GM12864 (cell line): ENCODE data around the gene GPER1.

Experiments used
- DNase-seq: peaks from one replicate; pipeline ENCODE4 v3.0.0-alpha.2; 2011; ENCODE audit warnings: low read depth
- H3K4me3 ChIP-seq: 2 replicates; pipeline ENCODE4 v1.5.1; 2011; ENCODE audit warnings: mild to moderate bottlenecking, low read depth, low read length, control low read depth
- TF ChIP-seq, protein P1 (sequence below): IDR thresholded peaks from 2 replicates; pipeline ENCODE4 v1.5.1; 2011; ENCODE audit warnings: low read depth, mild to moderate bottlenecking, moderate library complexity, low read length, control low read depth, inconsistent platforms; ENCODE audit errors: missing control alignments

The GPER1 gene

DNA sequence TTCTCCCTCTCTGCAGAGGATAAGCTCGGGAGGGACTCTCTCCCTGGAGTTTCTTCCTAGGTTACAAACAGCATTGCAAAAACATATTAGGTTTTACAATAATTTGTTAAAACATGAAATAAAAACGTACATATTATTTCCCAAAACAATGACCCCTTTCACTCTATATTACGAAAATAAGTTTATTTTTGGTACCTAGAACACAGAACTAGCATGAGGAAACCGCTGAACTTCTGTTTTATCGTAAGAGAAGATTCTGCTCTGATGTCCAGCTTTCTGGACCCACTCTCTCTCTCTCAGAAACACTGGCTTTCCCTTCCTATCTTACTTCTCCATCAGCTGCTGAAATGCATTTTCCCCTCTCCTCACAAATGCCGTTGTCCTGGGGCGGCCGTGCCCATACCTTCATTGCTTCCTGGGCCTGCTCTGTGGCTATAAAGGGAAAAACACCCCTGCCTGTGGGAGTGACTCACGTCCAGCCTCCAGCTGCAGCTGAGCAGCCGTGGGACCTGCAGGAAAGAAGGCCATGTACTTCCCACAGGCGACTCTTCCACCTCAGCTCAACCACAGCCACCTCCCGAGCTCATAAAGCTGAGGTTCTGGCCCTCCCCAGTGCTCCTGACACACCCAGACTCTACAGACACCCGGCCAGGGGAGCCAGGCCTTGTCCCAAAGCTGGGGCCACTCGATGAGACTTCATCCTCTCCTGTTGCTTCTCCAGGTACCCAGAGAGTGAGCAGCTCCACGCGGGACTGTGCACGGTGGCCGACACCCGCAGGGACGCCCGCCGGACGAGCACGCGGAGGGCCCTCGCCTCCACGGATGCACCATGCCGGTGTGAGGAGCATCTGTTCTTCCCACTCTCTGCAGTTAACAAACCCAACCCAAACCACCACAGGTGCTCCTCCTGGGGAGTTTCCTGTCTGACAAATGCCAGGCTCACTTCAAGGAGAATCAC, 3.1 kb downstream of the GPER1 start:
- TF ChIP-seq, protein P1, sequence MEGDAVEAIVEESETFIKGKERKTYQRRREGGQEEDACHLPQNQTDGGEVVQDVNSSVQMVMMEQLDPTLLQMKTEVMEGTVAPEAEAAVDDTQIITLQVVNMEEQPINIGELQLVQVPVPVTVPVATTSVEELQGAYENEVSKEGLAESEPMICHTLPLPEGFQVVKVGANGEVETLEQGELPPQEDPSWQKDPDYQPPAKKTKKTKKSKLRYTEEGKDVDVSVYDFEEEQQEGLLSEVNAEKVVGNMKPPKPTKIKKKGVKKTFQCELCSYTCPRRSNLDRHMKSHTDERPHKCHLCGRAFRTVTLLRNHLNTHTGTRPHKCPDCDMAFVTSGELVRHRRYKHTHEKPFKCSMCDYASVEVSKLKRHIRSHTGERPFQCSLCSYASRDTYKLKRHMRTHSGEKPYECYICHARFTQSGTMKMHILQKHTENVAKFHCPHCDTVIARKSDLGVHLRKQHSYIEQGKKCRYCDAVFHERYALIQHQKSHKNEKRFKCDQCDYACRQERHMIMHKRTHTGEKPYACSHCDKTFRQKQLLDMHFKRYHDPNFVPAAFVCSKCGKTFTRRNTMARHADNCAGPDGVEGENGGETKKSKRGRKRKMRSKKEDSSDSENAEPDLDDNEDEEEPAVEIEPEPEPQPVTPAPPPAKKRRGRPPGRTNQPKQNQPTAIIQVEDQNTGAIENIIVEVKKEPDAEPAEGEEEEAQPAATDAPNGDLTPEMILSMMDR: no peak
- H3K4me3 ChIP-seq: no peak overlapping the region
- no peak for DNase-seq

DNA sequence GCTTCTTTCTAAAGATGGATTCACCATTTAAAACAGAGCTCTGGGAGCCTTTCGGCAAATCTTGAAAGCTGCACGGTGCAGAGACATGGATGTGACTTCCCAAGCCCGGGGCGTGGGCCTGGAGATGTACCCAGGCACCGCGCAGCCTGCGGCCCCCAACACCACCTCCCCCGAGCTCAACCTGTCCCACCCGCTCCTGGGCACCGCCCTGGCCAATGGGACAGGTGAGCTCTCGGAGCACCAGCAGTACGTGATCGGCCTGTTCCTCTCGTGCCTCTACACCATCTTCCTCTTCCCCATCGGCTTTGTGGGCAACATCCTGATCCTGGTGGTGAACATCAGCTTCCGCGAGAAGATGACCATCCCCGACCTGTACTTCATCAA, 3.7 kb downstream of the GPER1 start:
- TF ChIP-seq, protein P1: no peak
- H3K4me3 ChIP-seq: no peak overlapping the region
- no peak for DNase-seq

DNA sequence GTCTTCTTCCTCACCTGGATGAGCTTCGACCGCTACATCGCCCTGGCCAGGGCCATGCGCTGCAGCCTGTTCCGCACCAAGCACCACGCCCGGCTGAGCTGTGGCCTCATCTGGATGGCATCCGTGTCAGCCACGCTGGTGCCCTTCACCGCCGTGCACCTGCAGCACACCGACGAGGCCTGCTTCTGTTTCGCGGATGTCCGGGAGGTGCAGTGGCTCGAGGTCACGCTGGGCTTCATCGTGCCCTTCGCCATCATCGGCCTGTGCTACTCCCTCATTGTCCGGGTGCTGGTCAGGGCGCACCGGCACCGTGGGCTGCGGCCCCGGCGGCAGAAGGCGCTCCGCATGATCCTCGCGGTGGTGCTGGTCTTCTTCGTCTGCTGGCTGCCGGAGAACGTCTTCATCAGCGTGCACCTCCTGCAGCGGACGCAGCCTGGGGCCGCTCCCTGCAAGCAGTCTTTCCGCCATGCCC, 4.3 kb downstream of the GPER1 start:
- TF ChIP-seq, protein P1: no peak
- H3K4me3 ChIP-seq: no peak overlapping the region
- no peak for DNase-seq

DNA sequence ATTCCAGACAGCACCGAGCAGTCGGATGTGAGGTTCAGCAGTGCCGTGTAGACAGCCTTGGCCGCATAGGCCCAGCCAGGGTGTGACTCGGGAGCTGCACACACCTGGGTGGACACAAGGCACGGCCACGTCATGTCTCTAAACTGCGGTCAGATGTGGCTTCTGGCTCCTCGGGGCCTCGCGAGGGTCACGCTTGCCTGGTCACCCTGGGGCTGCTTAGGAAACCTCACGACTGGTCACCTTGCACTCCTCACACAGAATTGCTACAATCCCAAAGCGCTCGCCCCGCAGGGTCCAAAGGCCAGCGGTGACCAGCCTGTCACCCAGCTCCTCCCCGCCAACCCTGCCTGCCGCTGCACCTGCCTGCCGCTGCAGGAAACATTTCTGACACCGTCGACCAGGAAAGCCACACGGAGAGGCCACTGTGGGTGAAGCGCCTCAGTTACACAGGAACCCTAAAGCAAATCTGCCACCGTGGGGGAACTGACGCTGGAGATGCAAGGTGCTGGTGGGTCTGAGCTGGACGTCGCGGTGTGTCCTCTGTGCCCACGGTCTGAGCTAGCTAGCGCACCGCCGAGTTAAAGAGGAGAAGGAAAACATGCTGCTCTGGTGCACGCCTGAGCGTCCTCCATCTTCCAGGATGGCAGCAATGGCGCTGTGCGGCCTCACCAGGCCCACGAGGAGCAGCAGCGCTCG, 5.0 kb downstream of the GPER1 start:
- TF ChIP-seq, protein P1: no peak
- no peak overlapping the region for H3K4me3 ChIP-seq
- DNase-seq: no peak

DNA sequence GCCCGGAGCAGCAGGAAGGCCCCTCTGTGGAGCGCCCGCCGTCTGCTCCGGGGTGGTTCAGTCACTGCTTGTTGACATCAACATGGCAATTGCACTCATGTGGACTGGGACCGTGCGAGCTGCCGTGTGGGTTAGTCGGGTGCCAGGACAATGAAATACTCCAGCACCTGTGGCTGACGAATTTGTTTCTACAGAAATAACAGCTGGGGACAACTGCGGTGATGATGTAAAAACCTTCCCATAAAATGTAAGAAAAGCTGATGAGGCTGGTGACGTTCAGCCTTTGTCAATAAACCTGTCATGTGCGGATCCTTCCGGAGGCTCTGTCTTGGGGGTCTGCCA, 5.6 kb downstream of the GPER1 start:
- DNase-seq: no peak
- no peak overlapping the region for H3K4me3 ChIP-seq
- TF ChIP-seq, protein P1: no peak

DNA sequence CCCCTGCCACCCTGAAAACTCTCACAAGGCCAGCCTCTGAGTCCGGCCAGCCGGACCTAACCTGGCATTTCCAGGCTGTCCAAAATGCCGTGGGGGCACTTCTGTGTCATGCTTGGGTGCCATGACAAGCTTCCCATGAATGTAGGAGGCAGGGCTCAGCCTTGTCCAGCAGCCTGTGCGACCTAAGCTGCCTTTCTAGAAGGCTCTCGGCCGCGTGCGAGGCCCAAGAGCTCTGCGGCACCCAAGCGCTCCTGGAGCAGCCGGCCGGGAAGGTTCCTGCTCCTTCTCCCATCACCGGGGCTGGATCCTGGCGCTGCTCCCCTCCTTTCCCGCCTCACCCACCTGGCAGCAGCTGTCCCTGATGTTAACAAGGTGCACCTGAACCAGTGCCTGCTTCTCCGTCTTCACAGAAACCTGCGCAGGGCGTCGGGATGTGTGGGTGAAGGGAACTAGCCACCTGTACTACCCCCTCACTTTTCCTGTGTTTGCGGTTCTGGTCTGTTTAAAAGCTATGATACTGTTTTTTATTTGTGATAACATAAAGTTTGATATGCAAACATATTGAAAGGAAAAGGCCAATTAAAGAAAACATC, 6.1 kb downstream of the GPER1 start:
- H3K4me3 ChIP-seq: no peak overlapping the region
- TF ChIP-seq, protein P1: no peak
- no peak for DNase-seq
